GM23248 (cell line): Measurements from ENCODE around the gene MDM4. TPM values are rescaled to one million over a fixed set of nuclear protein-coding genes. Genes with fewer than 3 reads are reported as not detected.

Source experiments
- DNase-seq: peaks from one replicate; pipeline ENCODE4 v3.0.0-alpha.2; 2015
- H2AFZ ChIP-seq: fragments of 200-600 bp; sonication (generic); 2 replicates; pipeline ENCODE4 v1.6.1; 2016; ENCODE audit warnings: antibody characterized with exemption
- H3F3A ChIP-seq: fragments of 200-600 bp; sonication (generic); 2 replicates; pipeline ENCODE4 v1.6.1; 2016; ENCODE audit warnings: mild to moderate bottlenecking, antibody characterized with exemption, mixed run types; ENCODE audit not compliant: insufficient read depth
- H3K27ac ChIP-seq: fragments of 200-600 bp; sonication (generic); 2 replicates; pipeline ENCODE4 v1.5.1; 2016; ENCODE audit warnings: mild to moderate bottlenecking
- H3K27me3 ChIP-seq: fragments of 200-600 bp; sonication (generic); replicated peaks from 2 replicates; pipeline ENCODE4 v1.6.1; 2016; ENCODE audit warnings: mild to moderate bottlenecking; ENCODE audit not compliant: insufficient read depth
- H3K36me3 ChIP-seq: fragments of 200-600 bp; sonication (generic); 2 replicates; pipeline ENCODE4 v1.6.1; 2016; ENCODE audit warnings: low read depth, mild to moderate bottlenecking
- H3K4me1 ChIP-seq: fragments of 200-600 bp; sonication (generic); 2 replicates; pipeline ENCODE4 v1.6.1; 2016; ENCODE audit warnings: mild to moderate bottlenecking; ENCODE audit not compliant: insufficient read depth
- H3K4me2 ChIP-seq: fragments of 200-600 bp; sonication (generic); one replicate; pipeline ENCODE4 v1.6.1; 2016; ENCODE audit warnings: mild to moderate bottlenecking; ENCODE audit not compliant: unreplicated experiment
- H3K4me3 ChIP-seq: fragments of 200-600 bp; sonication (generic); 2 replicates; pipeline ENCODE4 v1.5.1; 2016; ENCODE audit warnings: mild to moderate bottlenecking
- H3K79me2 ChIP-seq: fragments of 200-600 bp; sonication (generic); 2 replicates; pipeline ENCODE4 v1.6.1; 2016; ENCODE audit warnings: mild to moderate bottlenecking; ENCODE audit not compliant: insufficient read depth
- H3K9ac ChIP-seq: fragments of 200-600 bp; sonication (generic); 2 replicates; pipeline ENCODE4 v1.6.1; 2016; ENCODE audit warnings: mild to moderate bottlenecking
- H3K9me2 ChIP-seq: fragments of 200-600 bp; sonication (generic); 2 replicates; pipeline ENCODE4 v1.6.1; 2016; ENCODE audit warnings: mixed run types, mild to moderate bottlenecking, moderate library complexity; ENCODE audit not compliant: insufficient read depth
- H3K9me3 ChIP-seq: fragments of 200-600 bp; sonication (generic); one replicate; pipeline ENCODE4 v1.6.1; 2017; ENCODE audit warnings: low read depth
- H4K20me1 ChIP-seq: fragments of 200-600 bp; sonication (generic); 2 replicates; pipeline ENCODE4 v1.6.0; 2016; ENCODE audit not compliant: insufficient read depth
- EZH2 ChIP-seq: fragments of 200-600 bp; sonication (generic); IDR thresholded peaks from 2 replicates; pipeline ENCODE4 v1.6.1; 2018; ENCODE audit warnings: antibody characterized with exemption, mild to moderate bottlenecking; ENCODE audit not compliant: insufficient read depth, poor library complexity, severe bottlenecking
- EZH2phosphoT487 ChIP-seq: fragments of 200-600 bp; sonication (generic); IDR thresholded peaks from 2 replicates; pipeline ENCODE4 v1.6.1; 2018; ENCODE audit warnings: antibody characterized with exemption, moderate library complexity, mild to moderate bottlenecking, low read depth; ENCODE audit not compliant: insufficient read depth
- WGBS, 2 experiments: methylation state at CpG; one replicate each; pipeline ENCODE4 v1.1.6; 2015 to 2017; ENCODE audit warnings: low lambda C conversion rate in 2 of 2, low coverage in 1 of 2; ENCODE audit errors: missing lambda C conversion rate in 2 of 2; 5-methylcytosine and 5-hydroxymethylcytosine counted together
- in situ Hi-C: fragments of 300-500 bp; cut with MboI; formaldehyde crosslinking; loops from 2 replicates; pipeline ENCODE4 v1.15.0; 2020
- polyA plus RNA-seq: library from polyadenylated mRNA; unstranded; fragments of >200 nt; fragmentation: Nextera tagmentation; extraction: Ambion mirVana; gene quantifications from 2 replicates; pipeline ENCODE4 v1.2.1, GENCODE V29; 2016
- total RNA-seq: library from RNA; depleted of rRNA; stranded (reverse); fragments of >200 nt; shearing (Covaris generic); gene quantifications from 2 replicates; pipeline ENCODE4 v1.2.3, GENCODE V29; 2014

The MDM4 gene
- total and polyA plus RNA-seq, 2 experiments from 2014 or later = 9.6 to 12.6 TPM

DNA sequence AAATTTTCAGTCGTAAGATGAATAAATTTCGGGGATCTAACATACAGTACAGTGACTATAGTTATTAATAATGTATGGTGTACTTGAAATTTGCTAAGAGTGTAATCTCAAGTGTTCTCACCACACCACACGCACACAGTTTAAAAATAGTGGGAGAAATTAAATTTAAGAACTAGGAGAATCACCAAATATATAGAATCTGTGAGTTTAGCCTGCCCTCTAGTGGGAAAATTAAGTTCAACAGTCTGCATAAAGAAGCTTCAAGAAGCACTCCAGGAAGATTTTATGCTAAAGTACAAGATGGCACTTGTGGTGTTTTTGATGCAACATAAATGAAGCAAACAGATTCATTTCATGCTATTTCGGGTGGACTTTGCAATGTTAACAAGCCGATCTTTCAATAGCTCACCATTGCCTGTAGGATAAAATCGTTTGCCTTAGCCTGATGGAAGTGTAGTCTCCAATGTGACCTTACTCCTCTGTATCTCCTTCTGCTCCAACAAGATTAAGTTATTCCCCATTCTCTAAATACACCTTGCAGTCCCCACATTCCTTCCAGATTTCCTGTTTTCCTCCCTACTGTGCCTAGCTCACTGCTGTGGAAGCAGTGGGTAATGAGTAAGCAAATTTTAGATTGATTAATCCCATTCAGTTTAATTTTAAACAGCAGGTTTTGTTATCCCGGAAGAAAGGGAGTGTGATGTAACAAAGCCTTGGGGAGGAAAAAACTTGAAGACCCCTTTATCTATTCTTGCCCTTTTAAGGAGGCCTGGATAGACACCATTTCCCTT lies 12.9 kb upstream of the MDM4 start:
- H3K27ac ChIP-seq = no peak overlapping the region
- no peaks in the 10 kb centered on the region for H3K27me3 ChIP-seq
- peaks cover 4% of the 10 kb centered on the region; the same call in 1 of the 2 replicates for H3K4me1 ChIP-seq
- peaks cover 26% of the 10 kb centered on the region for H3F3A ChIP-seq
- no peak overlapping the region for H3K4me3 ChIP-seq
- peak; percentile 72 for DNase-seq
- H3K79me2 ChIP-seq = no peaks in the 10 kb centered on the region
- no peak overlapping the region for H2AFZ ChIP-seq
- no peak overlapping the region for H3K4me2 ChIP-seq
- H3K9me3 ChIP-seq = no peaks in the 10 kb centered on the region
- TF ChIP-seq EZH2 = no peak
- TF ChIP-seq EZH2phosphoT487 = no peak
- 16 to 20% methylated on average over 7 of the region's 7 CpGs for WGBS, 2 experiments
- in situ Hi-C loops = loop anchor here (10.0 kb wide), 1 partner anchor 59 kb away; no protein-coding TSS in a partner anchor
- no peaks in the 10 kb centered on the region for H3K36me3 ChIP-seq
- no peak overlapping the region for H3K9ac ChIP-seq
- 0 out of 2 replicates have a peak, but pooled peaks cover 3% of the 10 kb centered on the region for H4K20me1 ChIP-seq
- no peaks in the 10 kb centered on the region for H3K9me2 ChIP-seq

DNA sequence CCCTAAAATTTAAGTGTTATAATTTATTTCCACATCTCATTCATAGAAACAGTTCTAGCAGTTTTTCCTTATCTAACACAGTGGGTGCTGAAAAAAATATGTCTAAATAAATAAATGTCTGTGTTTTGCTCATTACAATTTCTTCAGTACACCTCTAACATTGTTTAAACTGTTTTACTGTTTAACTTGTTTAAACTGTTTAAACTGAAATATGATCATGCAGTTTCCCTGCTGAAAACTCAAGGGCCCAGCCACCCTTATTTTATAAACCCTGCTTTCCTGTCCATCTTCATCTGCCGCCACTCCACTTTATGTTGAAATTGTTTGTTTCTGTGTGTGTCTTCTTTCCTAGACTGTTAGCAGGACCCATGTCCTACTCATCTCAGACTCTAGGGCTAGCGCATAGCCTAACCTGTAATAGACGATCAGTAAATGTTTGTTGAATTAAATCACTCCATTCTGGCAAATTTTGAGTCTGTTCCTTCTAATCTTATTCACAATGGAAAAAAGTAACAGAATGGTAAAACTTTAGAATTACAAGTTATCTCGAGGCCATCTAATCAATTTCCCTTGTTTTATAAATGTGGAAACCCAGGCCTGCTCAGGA lies 12.2 kb upstream of the MDM4 start:
- H3K79me2 ChIP-seq = no peaks in the 10 kb centered on the region
- 78 to 81% methylated on average over 4 of the region's 4 CpGs for WGBS, 2 experiments
- H3K27ac ChIP-seq = no peak overlapping the region
- H3K4me1 ChIP-seq = peaks cover 4% of the 10 kb centered on the region; the same call in 1 of the 2 replicates
- H3K4me2 ChIP-seq = no peak overlapping the region
- no peaks in the 10 kb centered on the region for H3K9me2 ChIP-seq
- H3K36me3 ChIP-seq = no peaks in the 10 kb centered on the region
- H3K9me3 ChIP-seq = no peaks in the 10 kb centered on the region
- no peak overlapping the region for H3K9ac ChIP-seq
- in situ Hi-C loops = loop anchor here (10.0 kb wide), 1 partner anchor 59 kb away; no protein-coding TSS in a partner anchor
- DNase-seq = no peak
- no peak overlapping the region for H3K4me3 ChIP-seq
- no peak overlapping the region for H2AFZ ChIP-seq
- no peak for TF ChIP-seq EZH2
- TF ChIP-seq EZH2phosphoT487 = no peak
- H3F3A ChIP-seq = peaks cover 30% of the 10 kb centered on the region
- no peaks in the 10 kb centered on the region for H3K27me3 ChIP-seq
- H4K20me1 ChIP-seq = 0 out of 2 replicates have a peak, but pooled peaks cover 3% of the 10 kb centered on the region

DNA sequence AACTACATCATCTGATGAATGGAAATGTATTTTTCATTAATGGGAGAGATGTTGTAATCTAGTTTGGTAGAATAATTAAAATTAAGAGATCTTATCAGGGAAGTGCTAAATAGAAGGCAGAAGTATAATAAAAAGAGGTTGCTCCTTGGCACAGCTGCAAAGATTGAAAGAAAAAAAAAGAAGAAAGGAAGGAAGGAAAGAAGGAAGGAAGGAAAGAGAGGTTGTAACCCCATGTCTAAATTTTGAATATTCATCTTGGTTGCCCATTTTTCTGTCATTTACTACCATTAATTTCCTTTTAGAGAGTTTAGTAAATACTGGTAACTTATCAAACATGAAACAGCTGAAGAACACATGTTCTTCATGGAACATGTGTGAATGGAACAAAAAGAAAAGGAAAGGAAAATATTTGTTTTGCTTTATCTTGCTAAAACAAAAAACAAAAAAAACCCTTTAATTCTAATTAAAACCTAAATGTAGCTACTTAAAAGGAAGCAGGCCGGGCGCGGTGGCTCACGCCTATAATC lies 10.5 kb upstream of the MDM4 start:
- Histone ChIP-seq H3K4me2 (peak overlapping the region; percentile 55), H3K79me2 (no peaks in the 10 kb centered on the region), H3K4me1 (peaks cover 4% of the 10 kb centered on the region; the same call in 1 of the 2 replicates), H3K9ac (peak overlapping the region; percentile 63), H3K9me3 (no peaks in the 10 kb centered on the region), H3K27ac (peak overlapping the region; percentile 36), H3K4me3 (peak overlapping the region; percentile 71), H4K20me1 (0 out of 2 replicates have a peak, but pooled peaks cover 3% of the 10 kb centered on the region), H3K9me2 (no peaks in the 10 kb centered on the region), H2AFZ (peak overlapping the region; percentile 79), H3F3A (peaks cover 30% of the 10 kb centered on the region), H3K27me3 (no peaks in the 10 kb centered on the region), H3K36me3 (no peaks in the 10 kb centered on the region)
- TF ChIP-seq EZH2phosphoT487 = no peak
- no peak for TF ChIP-seq EZH2
- in situ Hi-C loops = loop anchor here (10.0 kb wide), 1 partner anchor 61 kb away; no protein-coding TSS in a partner anchor
- DNase-seq = peak; percentile 54
- WGBS, 2 experiments = 0 to 6% methylated on average over 4 of the region's 4 CpGs

DNA sequence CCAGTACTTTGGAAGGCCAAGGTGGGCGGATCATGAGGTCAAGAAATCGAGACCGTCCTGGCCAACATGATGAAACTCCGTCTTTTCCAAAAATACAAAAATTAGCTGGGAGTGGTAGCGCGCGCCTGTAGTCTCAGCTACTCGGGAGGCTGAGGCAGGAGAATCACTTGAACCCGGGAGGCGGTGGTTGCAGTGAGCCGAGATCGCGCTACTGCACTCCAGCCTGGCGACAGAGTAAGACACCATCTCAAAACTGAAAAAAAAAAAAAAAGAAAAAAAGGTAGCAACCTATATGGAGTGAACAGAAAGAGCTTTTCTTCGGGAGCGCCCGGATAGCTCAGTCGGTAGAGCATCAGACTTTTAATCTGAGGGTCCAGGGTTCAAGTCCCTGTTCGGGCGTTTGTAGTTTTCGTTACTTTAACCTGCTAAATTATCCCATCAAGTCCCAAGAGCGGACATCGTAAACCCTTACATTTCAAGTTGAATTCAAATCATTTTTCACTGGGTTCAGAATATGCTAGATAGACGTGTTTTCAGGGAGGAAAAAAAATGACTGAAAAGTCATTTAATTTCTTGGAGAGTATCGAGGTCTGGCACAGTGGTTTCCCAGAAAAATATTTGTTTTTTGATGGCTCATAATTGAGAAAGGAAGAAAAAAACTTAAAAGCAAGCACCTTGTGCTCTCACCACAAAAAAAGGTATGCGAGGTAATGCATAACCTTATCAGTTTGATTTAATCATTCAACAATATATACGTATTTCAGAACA lies 9.8 kb upstream of the MDM4 start:
- Histone ChIP-seq H3K27ac (peak overlapping the region; percentile 88), H2AFZ (peak overlapping the region; percentile 79), H3F3A (peaks cover 30% of the 10 kb centered on the region), H3K4me1 (peaks cover 4% of the 10 kb centered on the region; the same call in 1 of the 2 replicates), H3K4me3 (peak overlapping the region; percentile 74), H4K20me1 (0 out of 2 replicates have a peak, but pooled peaks cover 3% of the 10 kb centered on the region), H3K9me2 (no peaks in the 10 kb centered on the region), H3K9ac (peak overlapping the region; percentile 63), H3K36me3 (no peaks in the 10 kb centered on the region), H3K27me3 (no peaks in the 10 kb centered on the region), H3K4me2 (peak overlapping the region; percentile 94), H3K79me2 (no peaks in the 10 kb centered on the region), H3K9me3 (no peaks in the 10 kb centered on the region)
- 1% methylated on average over 23 to 27 of the region's 27 CpGs for WGBS, 2 experiments
- TF ChIP-seq EZH2 (no peak), EZH2phosphoT487 (no peak)
- DNase-seq = peak; percentile 91
- in situ Hi-C loops = loop anchor here (10.0 kb wide), 1 partner anchor 62 kb away; no protein-coding TSS in a partner anchor
